Testis (tissue), 2 donors: ENCODE measurements around the gene CNOT10.

Source experiments
- POLR2A ChIP-seq: fragments of 450-650 bp; IDR thresholded peaks from one replicate; pipeline ENCODE4 v1.6.1; 2017; ENCODE audit warnings: antibody characterized with exemption, mild to moderate bottlenecking, moderate library complexity
- TF ChIP-seq, protein P1 (sequence below), 3 experiments: fragments of 450-650 bp in 2 of 3; fragments of 200-600 bp in 1 of 3; sonication (generic) in 1 of 3; IDR thresholded peaks; one replicate each; pipeline ENCODE4 v1.5.1; 2016 to 2019; ENCODE audit warnings: antibody characterized with exemption in 3 of 3, mild to moderate bottlenecking in 2 of 3, moderate library complexity in 1 of 3

- TF ChIP-seq, protein P1, sequence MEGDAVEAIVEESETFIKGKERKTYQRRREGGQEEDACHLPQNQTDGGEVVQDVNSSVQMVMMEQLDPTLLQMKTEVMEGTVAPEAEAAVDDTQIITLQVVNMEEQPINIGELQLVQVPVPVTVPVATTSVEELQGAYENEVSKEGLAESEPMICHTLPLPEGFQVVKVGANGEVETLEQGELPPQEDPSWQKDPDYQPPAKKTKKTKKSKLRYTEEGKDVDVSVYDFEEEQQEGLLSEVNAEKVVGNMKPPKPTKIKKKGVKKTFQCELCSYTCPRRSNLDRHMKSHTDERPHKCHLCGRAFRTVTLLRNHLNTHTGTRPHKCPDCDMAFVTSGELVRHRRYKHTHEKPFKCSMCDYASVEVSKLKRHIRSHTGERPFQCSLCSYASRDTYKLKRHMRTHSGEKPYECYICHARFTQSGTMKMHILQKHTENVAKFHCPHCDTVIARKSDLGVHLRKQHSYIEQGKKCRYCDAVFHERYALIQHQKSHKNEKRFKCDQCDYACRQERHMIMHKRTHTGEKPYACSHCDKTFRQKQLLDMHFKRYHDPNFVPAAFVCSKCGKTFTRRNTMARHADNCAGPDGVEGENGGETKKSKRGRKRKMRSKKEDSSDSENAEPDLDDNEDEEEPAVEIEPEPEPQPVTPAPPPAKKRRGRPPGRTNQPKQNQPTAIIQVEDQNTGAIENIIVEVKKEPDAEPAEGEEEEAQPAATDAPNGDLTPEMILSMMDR (IDR thresholded peaks at IDR 0.05) = no peak
- no peak for TF ChIP-seq POLR2A
Measured at GRCh38 chr3:32706348-32707025, 21.5 kb downstream of the CNOT10 start.
